ENCODE data around the gene SLC17A9. TPM values are rescaled to one million over a fixed set of nuclear protein-coding genes. Genes with fewer than 3 reads are reported as not detected.
A peak's percentile ranks its signal among the peaks of the same experiment; 100 is the strongest.

Gene SLC17A9
- total RNA-seq, 1 donor from 2014 or later, result 15.2 TPM

GRCh38 chr20:62951143-62951895 is 1.2 kb upstream of the SLC17A9 start:
- Histone ChIP-seq H3K9me3 (no peaks in the 10 kb centered on the region), H3K36me3 (peaks cover 24% of the 10 kb centered on the region), H3K4me1 (peaks cover 30% of the 10 kb centered on the region), H3K4me3 (no peak overlapping the region), H3K27ac (no peak overlapping the region), H3K27me3 (no peaks in the 10 kb centered on the region)
- intact Hi-C loops (cut with DNase I), result no loop called here
- no peak for TF ChIP-seq CTCF (IDR thresholded peaks at IDR 0.05)
- no peak for DNase-seq
- no peak for ATAC-seq

GRCh38 chr20:62951896-62952372 is 575 bp upstream of the SLC17A9 start:
- no peaks in the 10 kb centered on the region for H3K9me3 ChIP-seq
- H3K36me3 ChIP-seq, result peaks cover 18% of the 10 kb centered on the region
- H3K27me3 ChIP-seq, result no peaks in the 10 kb centered on the region
- ATAC-seq, result no peak
- no peak for DNase-seq
- H3K4me3 ChIP-seq, result peak overlapping the region; percentile 39
- peak overlapping the region; percentile 83 for H3K27ac ChIP-seq
- intact Hi-C loops (cut with DNase I), result no loop called here
- H3K4me1 ChIP-seq, result peaks cover 30% of the 10 kb centered on the region
- no peak for TF ChIP-seq CTCF (IDR thresholded peaks at IDR 0.05)

- DNase-seq (no peak), ATAC-seq (peak; percentile 4)
- Histone ChIP-seq H3K27me3 (no peaks in the 10 kb centered on the region), H3K4me3 (peak overlapping the region; percentile 39), H3K36me3 (peaks cover 8% of the 10 kb centered on the region), H3K4me1 (peaks cover 30% of the 10 kb centered on the region), H3K9me3 (no peaks in the 10 kb centered on the region), H3K27ac (peak overlapping the region; percentile 83)
- no peak for TF ChIP-seq CTCF (IDR thresholded peaks at IDR 0.05)
- intact Hi-C loops (cut with DNase I), result no loop called here
Observed at GRCh38 chr20:62952968-62953838, 694 bp downstream of the SLC17A9 start.

GRCh38 chr20:62953839-62954703 is 1.6 kb downstream of the SLC17A9 start:
- DNase-seq, result peak; percentile 89
- H3K27ac ChIP-seq, result peak overlapping the region; percentile 83
- H3K4me1 ChIP-seq, result peaks cover 30% of the 10 kb centered on the region
- peak overlapping the region; percentile 39 for H3K4me3 ChIP-seq
- H3K9me3 ChIP-seq, result no peaks in the 10 kb centered on the region
- H3K27me3 ChIP-seq, result no peaks in the 10 kb centered on the region
- peak; percentile 84 for ATAC-seq
- TF ChIP-seq CTCF (IDR thresholded peaks at IDR 0.05), result no peak
- H3K36me3 ChIP-seq, result peaks cover 2% of the 10 kb centered on the region
- intact Hi-C loops (cut with DNase I), result no loop called here

Data from upper lobe of right lung (tissue), 1 donor.